ENCODE measurements around the gene LETM1. TPM values are rescaled to one million over a fixed set of nuclear protein-coding genes. Genes with fewer than 3 reads are reported as not detected.

LETM1 gene
- total RNA-seq, 1 donor from 2014 or later, result 98.7 TPM

GRCh38 chr4:1800805-1801204, 55.2 kb downstream of the LETM1 start:
- peaks cover 9% of the 10 kb centered on the region for H3K27me3 Mint-ChIP-seq
- no peaks in the 10 kb centered on the region for H3K4me1 Mint-ChIP-seq
- H3K9me3 Mint-ChIP-seq, result no peaks in the 10 kb centered on the region
- no peaks in the 10 kb centered on the region for H3K36me3 Mint-ChIP-seq (ENCODE audit: low read depth)
- intact Hi-C loops (cut with micrococcal nuclease), result no loop called here
- no peak overlapping the region for H3K27ac Mint-ChIP-seq
- no peak overlapping the region for H3K4me3 Mint-ChIP-seq
- no peak for DNase-seq

GRCh38 chr4:1799387-1800375, 56.3 kb downstream of the LETM1 start:
- intact Hi-C loops (cut with micrococcal nuclease), result loop anchor here (10.0 kb wide), 1 partner anchor 215 kb away; no protein-coding TSS in a partner anchor
- no peak overlapping the region for H3K27ac Mint-ChIP-seq

GRCh38 chr4:1798580-1799386, 57.2 kb downstream of the LETM1 start:
- H3K36me3 Mint-ChIP-seq (ENCODE audit: low read depth), result no peaks in the 10 kb centered on the region
- H3K27ac Mint-ChIP-seq, result no peak overlapping the region
- H3K27me3 Mint-ChIP-seq, result peaks cover 11% of the 10 kb centered on the region
- DNase-seq, result no peak
- H3K4me1 Mint-ChIP-seq, result no peaks in the 10 kb centered on the region
- H3K4me3 Mint-ChIP-seq, result no peak overlapping the region
- intact Hi-C loops (cut with micrococcal nuclease), result loop anchor here (10.0 kb wide), 1 partner anchor 214 kb away; no protein-coding TSS in a partner anchor
- no peaks in the 10 kb centered on the region for H3K9me3 Mint-ChIP-seq

More at GRCh38 chr4:1799387-1800375, 56.3 kb downstream of the LETM1 start:
- Mint-ChIP-seq H3K9me3 (no peaks in the 10 kb centered on the region), H3K36me3 (ENCODE audit: low read depth) (no peaks in the 10 kb centered on the region), H3K4me3 (no peak overlapping the region), H3K27me3 (peaks cover 9% of the 10 kb centered on the region), H3K4me1 (no peaks in the 10 kb centered on the region)
- DNase-seq, result no peak

GRCh38 chr4:1797861-1798579, 57.9 kb downstream of the LETM1 start:
- no peaks in the 10 kb centered on the region for H3K4me1 Mint-ChIP-seq
- H3K27ac Mint-ChIP-seq, result no peak overlapping the region
- no peaks in the 10 kb centered on the region for H3K9me3 Mint-ChIP-seq
- no peaks in the 10 kb centered on the region for H3K36me3 Mint-ChIP-seq (ENCODE audit: low read depth)
- peaks cover 11% of the 10 kb centered on the region for H3K27me3 Mint-ChIP-seq
- intact Hi-C loops (cut with micrococcal nuclease), result loop anchor here (10.0 kb wide), 1 partner anchor 213 kb away; no protein-coding TSS in a partner anchor
- H3K4me3 Mint-ChIP-seq, result no peak overlapping the region
- DNase-seq, result no peak

GRCh38 chr4:1797298-1797860, 58.6 kb downstream of the LETM1 start:
- no peaks in the 10 kb centered on the region for H3K9me3 Mint-ChIP-seq

GRCh38 chr4:1796486-1797204, 59.3 kb downstream of the LETM1 start:
- intact Hi-C loops (cut with micrococcal nuclease), result loop anchor here (10.0 kb wide), 1 partner anchor 212 kb away; no protein-coding TSS in a partner anchor
- no peak for DNase-seq
- Mint-ChIP-seq H3K9me3 (no peaks in the 10 kb centered on the region), H3K27me3 (peaks cover 14% of the 10 kb centered on the region), H3K4me3 (no peak overlapping the region), H3K27ac (no peak overlapping the region), H3K36me3 (ENCODE audit: low read depth) (no peaks in the 10 kb centered on the region), H3K4me1 (no peaks in the 10 kb centered on the region)

More at GRCh38 chr4:1797298-1797860, 58.6 kb downstream of the LETM1 start:
- H3K36me3 Mint-ChIP-seq (ENCODE audit: low read depth), result no peaks in the 10 kb centered on the region
- no peak overlapping the region for H3K4me3 Mint-ChIP-seq
- peaks cover 11% of the 10 kb centered on the region for H3K27me3 Mint-ChIP-seq
- H3K27ac Mint-ChIP-seq, result no peak overlapping the region
- no peaks in the 10 kb centered on the region for H3K4me1 Mint-ChIP-seq
- intact Hi-C loops (cut with micrococcal nuclease), result loop anchor here (10.0 kb wide), 1 partner anchor 213 kb away; no protein-coding TSS in a partner anchor
- no peak for DNase-seq

GRCh38 chr4:1795299-1796195, 60.4 kb downstream of the LETM1 start:
- H3K27ac Mint-ChIP-seq, result no peak overlapping the region
- peaks cover 22% of the 10 kb centered on the region for H3K27me3 Mint-ChIP-seq
- no peak overlapping the region for H3K4me3 Mint-ChIP-seq
- H3K4me1 Mint-ChIP-seq, result no peaks in the 10 kb centered on the region
- no peaks in the 10 kb centered on the region for H3K36me3 Mint-ChIP-seq (ENCODE audit: low read depth)
- intact Hi-C loops (cut with micrococcal nuclease), result loop anchor here (10.0 kb wide), 1 partner anchor 211 kb away; no protein-coding TSS in a partner anchor
- H3K9me3 Mint-ChIP-seq, result no peaks in the 10 kb centered on the region
- no peak for DNase-seq

GRCh38 chr4:1794809-1795298, 61.1 kb downstream of the LETM1 start:
- Mint-ChIP-seq H3K27me3 (peaks cover 24% of the 10 kb centered on the region), H3K27ac (no peak overlapping the region)
- DNase-seq, result peak; percentile 65

GRCh38 chr4:1793940-1794808, 61.8 kb downstream of the LETM1 start:
- peak; percentile 70 for DNase-seq
- H3K4me3 Mint-ChIP-seq, result no peak overlapping the region

More at GRCh38 chr4:1794809-1795298, 61.1 kb downstream of the LETM1 start:
- intact Hi-C loops (cut with micrococcal nuclease), result loop anchor here (5.0 to 10.0 kb wide), 2 partner anchors 43 to 210 kb away; no protein-coding TSS in a partner anchor
- H3K4me1 Mint-ChIP-seq, result no peaks in the 10 kb centered on the region
- H3K36me3 Mint-ChIP-seq (ENCODE audit: low read depth), result no peaks in the 10 kb centered on the region
- H3K9me3 Mint-ChIP-seq, result no peaks in the 10 kb centered on the region
- H3K4me3 Mint-ChIP-seq, result no peak overlapping the region

GRCh38 chr4:1793496-1793840, 62.5 kb downstream of the LETM1 start:
- Mint-ChIP-seq H3K27me3 (peaks cover 24% of the 10 kb centered on the region), H3K27ac (no peak overlapping the region), H3K4me3 (no peak overlapping the region), H3K9me3 (no peaks in the 10 kb centered on the region), H3K36me3 (ENCODE audit: low read depth) (no peaks in the 10 kb centered on the region), H3K4me1 (no peaks in the 10 kb centered on the region)
- intact Hi-C loops (cut with micrococcal nuclease), result loop anchor here (5.0 to 10.0 kb wide), 2 partner anchors 41 to 209 kb away; no protein-coding TSS in a partner anchor
- DNase-seq, result peak; percentile 83

More at GRCh38 chr4:1793940-1794808, 61.8 kb downstream of the LETM1 start:
- no peaks in the 10 kb centered on the region for H3K4me1 Mint-ChIP-seq
- no peaks in the 10 kb centered on the region for H3K9me3 Mint-ChIP-seq
- no peak overlapping the region for H3K27ac Mint-ChIP-seq
- peaks cover 24% of the 10 kb centered on the region for H3K27me3 Mint-ChIP-seq
- no peaks in the 10 kb centered on the region for H3K36me3 Mint-ChIP-seq (ENCODE audit: low read depth)
- intact Hi-C loops (cut with micrococcal nuclease), result loop anchor here (5.0 to 10.0 kb wide), 2 partner anchors 42 to 209 kb away; no protein-coding TSS in a partner anchor
